OCI-LY3 (cell line): ENCODE results near the gene RGS21.

ENCODE experiments used
- CTCF ChIP-seq: fragments of 200-600, 300-600 bp; sonication (generic); IDR thresholded peaks from 2 replicates; pipeline ENCODE4 v1.5.1; 2014; ENCODE audit warnings: antibody characterized with exemption, low read length, low read depth
- EZH2phosphoT487 ChIP-seq: fragments of 200-600 bp; shearing (Covaris generic); IDR thresholded peaks from 2 replicates; pipeline ENCODE4 v1.6.1; 2018; ENCODE audit warnings: antibody characterized with exemption, mixed run types, low read depth

DNA sequence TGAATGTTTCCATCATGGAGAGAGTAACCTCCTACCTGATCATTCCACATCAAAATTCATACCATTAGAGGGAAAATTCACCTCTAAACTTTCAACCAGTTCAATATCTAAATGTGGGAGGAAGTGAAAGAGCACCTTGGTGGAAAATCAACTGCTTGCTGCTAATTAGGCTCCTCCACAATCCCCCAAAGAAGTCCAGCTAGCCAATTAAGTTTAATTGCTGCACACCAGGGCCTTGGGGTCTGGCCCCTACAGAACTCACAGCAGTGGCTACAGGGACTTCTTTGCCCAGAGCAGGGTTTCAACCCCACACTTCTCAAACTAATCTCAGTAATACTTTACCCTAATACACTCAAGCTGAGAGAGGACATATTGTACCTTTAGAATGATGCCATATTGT lies 62.1 kb downstream of the RGS21 start:
- TF ChIP-seq CTCF (no peak), EZH2phosphoT487 (no peak)
